Measurements from ENCODE around the gene ADI1.
A peak's percentile ranks its signal among the peaks of the same experiment; 100 is the strongest.
"Not testable (repeated sequence)": the region's sequence is repeated elsewhere in the genome, so short reads cannot be mapped to it uniquely, and the experiment has no call there.

The ADI1 gene

GRCh38 chr2:3498783-3499394, 20.4 kb downstream of the ADI1 start:
- TF ChIP-seq JUND (IDR thresholded peaks at IDR 0.05; ENCODE audit: low read depth), result no peak
- in situ Hi-C loops (cut with HindIII; ENCODE audit: low pct_unique_long_range_greater_than_20kb, low sequenced_read_pairs), result no loop called here
- no peak for DNase-seq (ENCODE audit: low read depth in 1 of 2, low spot score in 1 of 2)

- in situ Hi-C loops (cut with HindIII; ENCODE audit: low pct_unique_long_range_greater_than_20kb, low sequenced_read_pairs); DNase-seq (ENCODE audit: low read depth in 1 of 2, low spot score in 1 of 2): not testable (repeated sequence)
Measured at GRCh38 chr2:3496708-3497080, 22.6 kb downstream of the ADI1 start.

GRCh38 chr2:3494984-3495666, 24.2 kb downstream of the ADI1 start:
- in situ Hi-C loops (cut with HindIII; ENCODE audit: low pct_unique_long_range_greater_than_20kb, low sequenced_read_pairs), result no loop called here
- no peak for DNase-seq (ENCODE audit: low read depth in 1 of 2, low spot score in 1 of 2)
- TF ChIP-seq JUND (IDR thresholded peaks at IDR 0.05; ENCODE audit: low read depth), result no peak

GRCh38 chr2:3493615-3494007, 25.7 kb downstream of the ADI1 start:
- in situ Hi-C loops (cut with HindIII; ENCODE audit: low pct_unique_long_range_greater_than_20kb, low sequenced_read_pairs), result no loop called here
- no peak for TF ChIP-seq JUND (IDR thresholded peaks at IDR 0.05; ENCODE audit: low read depth)
- DNase-seq (ENCODE audit: low read depth in 1 of 2, low spot score in 1 of 2), result peak in 1 of 2 experiments; percentile 18

- in situ Hi-C loops (cut with HindIII; ENCODE audit: low pct_unique_long_range_greater_than_20kb, low sequenced_read_pairs), result no loop called here
- TF ChIP-seq JUND (IDR thresholded peaks at IDR 0.05; ENCODE audit: low read depth), result no peak
- DNase-seq (ENCODE audit: low read depth in 1 of 2, low spot score in 1 of 2), result no peak
Measured at GRCh38 chr2:3492951-3493614, 26.2 kb downstream of the ADI1 start.

- in situ Hi-C loops (cut with HindIII; ENCODE audit: low pct_unique_long_range_greater_than_20kb, low sequenced_read_pairs); DNase-seq (ENCODE audit: low read depth in 1 of 2, low spot score in 1 of 2): not testable (repeated sequence)
Measured at GRCh38 chr2:3492475-3492787, 26.9 kb downstream of the ADI1 start.

- TF ChIP-seq JUND (IDR thresholded peaks at IDR 0.05; ENCODE audit: low read depth), result no peak
- in situ Hi-C loops (cut with HindIII; ENCODE audit: low pct_unique_long_range_greater_than_20kb, low sequenced_read_pairs), result no loop called here
- DNase-seq (ENCODE audit: low read depth in 1 of 2, low spot score in 1 of 2), result no peak
Measured at GRCh38 chr2:3491716-3492474, 27.4 kb downstream of the ADI1 start.

- DNase-seq (ENCODE audit: low read depth in 1 of 2, low spot score in 1 of 2), result no peak
- in situ Hi-C loops (cut with HindIII; ENCODE audit: low pct_unique_long_range_greater_than_20kb, low sequenced_read_pairs), result no loop called here
- no peak for TF ChIP-seq JUND (IDR thresholded peaks at IDR 0.05; ENCODE audit: low read depth)
Measured at GRCh38 chr2:3491306-3491705, 28.0 kb downstream of the ADI1 start.

GRCh38 chr2:3490191-3491170, 28.9 kb downstream of the ADI1 start:
- no peak for DNase-seq (ENCODE audit: low read depth in 1 of 2, low spot score in 1 of 2)
- in situ Hi-C loops (cut with HindIII; ENCODE audit: low pct_unique_long_range_greater_than_20kb, low sequenced_read_pairs), result no loop called here
- no peak for TF ChIP-seq JUND (IDR thresholded peaks at IDR 0.05; ENCODE audit: low read depth)

GRCh38 chr2:3489764-3490115, 29.6 kb downstream of the ADI1 start:
- in situ Hi-C loops (cut with HindIII; ENCODE audit: low pct_unique_long_range_greater_than_20kb, low sequenced_read_pairs), result no loop called here
- DNase-seq (ENCODE audit: low read depth in 1 of 2, low spot score in 1 of 2), result no peak
- no peak for TF ChIP-seq JUND (IDR thresholded peaks at IDR 0.05; ENCODE audit: low read depth)

GRCh38 chr2:3488855-3489763, 30.2 kb downstream of the ADI1 start:
- DNase-seq (ENCODE audit: low read depth in 1 of 2, low spot score in 1 of 2), result no peak
- in situ Hi-C loops (cut with HindIII; ENCODE audit: low pct_unique_long_range_greater_than_20kb, low sequenced_read_pairs), result no loop called here
- TF ChIP-seq JUND (IDR thresholded peaks at IDR 0.05; ENCODE audit: low read depth), result no peak
